A549 (cell line): ENCODE data around the gene AFF1. TPM values are rescaled to one million over a fixed set of nuclear protein-coding genes. Genes with fewer than 3 reads are reported as not detected.

Source experiments
- ATAC-seq, 2 experiments: fragments of 200-7000 bp in 1 of 2; fragments of >200 bp in 1 of 2; cut with Nextera tagmentation in 1 of 2; cut with Tn5 transposase in 1 of 2; 3 replicates each; pipeline versions ENCODE4 v1.8.0 to v1.9.1; 2018 to 2020; ENCODE audit warnings: mild to moderate bottlenecking in 1 of 2, moderate library complexity in 1 of 2
- CTCF ChIA-PET: fragments of 300-600 bp; sonication (Branson Sonifier 250); formaldehyde crosslinking; extraction: SDS; loops from one replicate; lab custom pipeline; 2021; ENCODE audit warnings: antibody characterized with exemption, inconsistent platforms; lab: Yijun Ruan, JAX
- POLR2A ChIA-PET: fragments of 350-600 bp; formaldehyde crosslinking; extraction: SDS; loops from one replicate; lab custom pipeline; 2021; ENCODE audit warnings: antibody characterized with exemption, inconsistent platforms; lab: Yijun Ruan, JAX
- DNase-seq, 2 experiments: peaks; one replicate each; pipeline versions ENCODE4 v3.0.0 to v3.0.0-alpha.2; 2011 to 2016; ENCODE audit warnings: low read depth in 1 of 2, low spot score in 1 of 2
- FAIRE-seq: peaks from 2 replicates; lab custom pipeline; 2011; peaks lifted over from hg19 to GRCh38; lab: Jason Lieb, UNC
- H3K27ac ChIP-seq, 2 experiments: fragments of >200 bp; sonication (Bioruptor Twin); formaldehyde crosslinking; 3 replicates each; pipeline ENCODE4 v1.5.1; 2016 to 2017
- H3K4me1 ChIP-seq: fragments of >200 bp; sonication (Bioruptor Twin); formaldehyde crosslinking; 3 replicates; pipeline ENCODE4 v1.6.1; 2016
- H3K4me2 ChIP-seq: fragments of >200 bp; sonication (Bioruptor Twin); formaldehyde crosslinking; 3 replicates; pipeline ENCODE4 v1.6.1; 2016
- H3K4me3 ChIP-seq: fragments of >200 bp; sonication (Bioruptor Twin); formaldehyde crosslinking; 3 replicates; pipeline ENCODE4 v1.5.1; 2016
- H3K9me3 ChIP-seq: fragments of >200 bp; sonication (Bioruptor Twin); formaldehyde crosslinking; 3 replicates; pipeline ENCODE4 v1.6.1; 2016
- CEBPB ChIP-seq, 2 experiments: fragments of >200 bp in 1 of 2; sonication (Bioruptor Twin) in 1 of 2; formaldehyde crosslinking in 1 of 2; IDR thresholded peaks; 2 replicates each; pipeline ENCODE4 v1.6.1; 2012 to 2016
- CHD4 ChIP-seq: fragments of 200-600 bp; sonication (generic); IDR thresholded peaks from 2 replicates; pipeline ENCODE4 v1.6.1; 2016; ENCODE audit warnings: antibody characterized with exemption, mild to moderate bottlenecking, borderline replicate concordance
- EHF ChIP-seq: fragments of 250-450 bp; sonication (Bioruptor Pico); IDR thresholded peaks from 2 replicates; pipeline ENCODE4 v1.5.0; 2020; ENCODE audit warnings: mild to moderate bottlenecking
- HDAC2 ChIP-seq: fragments of 200-600 bp; sonication (generic); IDR thresholded peaks from 2 replicates; pipeline ENCODE4 v1.6.1; 2016
- HEYL ChIP-seq: fragments of 250-450 bp; sonication (Bioruptor Pico); IDR thresholded peaks from 2 replicates; pipeline ENCODE4 v1.8.0; 2021; ENCODE audit warnings: mild to moderate bottlenecking, moderate library complexity
- HOXB13 ChIP-seq: fragments of 250-450 bp; sonication (Bioruptor Pico); IDR thresholded peaks from 2 replicates; pipeline ENCODE4 v1.5.0; 2020; ENCODE audit warnings: low read depth, mild to moderate bottlenecking, moderate library complexity
- HOXB5 ChIP-seq: fragments of 250-450 bp; sonication (Bioruptor Pico); IDR thresholded peaks from 2 replicates; pipeline ENCODE4 v1.5.0; 2020; ENCODE audit warnings: mild to moderate bottlenecking, moderate library complexity
- JUNB ChIP-seq: fragments of >200 bp; sonication (Bioruptor Twin); formaldehyde crosslinking; IDR thresholded peaks from 2 replicates; pipeline ENCODE4 v1.6.1; 2016
- KDM1A ChIP-seq: fragments of 200-600 bp; sonication (generic); IDR thresholded peaks from 2 replicates; pipeline ENCODE4 v1.6.1; 2016; ENCODE audit warnings: low read depth, mild to moderate bottlenecking
- MAFK ChIP-seq: fragments of 450-650 bp; IDR thresholded peaks from 2 replicates; pipeline ENCODE4 v1.6.1; 2014; ENCODE audit not compliant: partially characterized antibody
- MAX ChIP-seq: IDR thresholded peaks from 2 replicates; pipeline ENCODE4 v1.6.1; 2012
- NPAS2 ChIP-seq: fragments of 250-450 bp; sonication (Bioruptor Pico); IDR thresholded peaks from 2 replicates; pipeline ENCODE4 v1.8.0; 2022; ENCODE audit warnings: mild to moderate bottlenecking, moderate library complexity, borderline replicate concordance
- NR3C1 ChIP-seq: fragments of >200 bp; sonication (Bioruptor Twin); formaldehyde crosslinking; IDR thresholded peaks from 3 replicates; pipeline ENCODE4 v1.6.1; 2017
- PHF8 ChIP-seq: fragments of 200-600 bp; sonication (generic); IDR thresholded peaks from 2 replicates; pipeline ENCODE4 v1.6.1; 2016; ENCODE audit warnings: low read depth, mild to moderate bottlenecking, antibody characterized with exemption, moderate library complexity, borderline replicate concordance
- POLR2A ChIP-seq: IDR thresholded peaks from 2 replicates; pipeline ENCODE4 v1.6.1; 2012; ENCODE audit warnings: mild to moderate bottlenecking, low read length
- POLR2AphosphoS2 ChIP-seq: conservative IDR thresholded peaks from 2 replicates; pipeline ENCODE4 v1.6.1; 2012; ENCODE audit warnings: low read length, improper control_type of control experiment, inconsistent platforms
- RAD21 ChIP-seq, 2 experiments: fragments of >200 bp in 1 of 2; sonication (Bioruptor Twin) in 1 of 2; formaldehyde crosslinking in 1 of 2; IDR thresholded peaks in 1 of 2; conservative IDR thresholded peaks in 1 of 2; 2 replicates in 1 of 2; 3 replicates in 1 of 2; pipeline ENCODE4 v1.6.1; 2012 to 2018; ENCODE audit warnings: inconsistent platforms in 1 of 2
- RFX5 ChIP-seq: fragments of 450-650 bp; IDR thresholded peaks from 2 replicates; pipeline ENCODE4 v1.7.1; 2014; ENCODE audit warnings: antibody characterized with exemption, mild to moderate bottlenecking, moderate library complexity
- SREBF2 ChIP-seq: fragments of 450-650 bp; IDR thresholded peaks from 2 replicates; pipeline ENCODE4 v1.6.1; 2014; ENCODE audit warnings: mild to moderate bottlenecking, moderate library complexity
- ZFP36 ChIP-seq: fragments of 450-650 bp; IDR thresholded peaks from 2 replicates; pipeline ENCODE4 v1.6.1; 2014; ENCODE audit warnings: borderline replicate concordance; ENCODE audit not compliant: partially characterized antibody
- ZSCAN20 ChIP-seq: fragments of 250-450 bp; sonication (Bioruptor Pico); IDR thresholded peaks from 2 replicates; pipeline ENCODE4 v1.8.0; 2022; ENCODE audit warnings: mild to moderate bottlenecking, moderate library complexity
- WGBS: methylation state at CpG from one replicate; pipeline ENCODE4 v1.1.6; 2017; ENCODE audit errors: missing lambda C conversion rate; 5-methylcytosine and 5-hydroxymethylcytosine counted together
- polyA plus RNA-seq, 4 experiments: library from polyadenylated mRNA; depleted of rRNA in 3 of 4; stranded (reverse); fragments of >200 nt; fragmentation: RNase III in 1 of 4; extraction: RNeasy Plus Mini Kit Qiagen cat#74134 plus additional on column Dnase treatment in 1 of 4; gene quantifications; 2 replicates in 3 of 4; 3 replicates in 1 of 4; pipeline ENCODE4 v1.2.3, GENCODE V29; 2011 to 2017
- TF ChIP-seq, protein P1 (sequence below): fragments of >200 bp; sonication (Bioruptor Twin); formaldehyde crosslinking; IDR thresholded peaks from 3 replicates; pipeline ENCODE4 v1.6.1; 2016
- TF ChIP-seq, protein P2 (sequence below): IDR thresholded peaks from 2 replicates; pipeline ENCODE4 v1.6.1; 2012; ENCODE audit warnings: low read depth, borderline replicate concordance
- TF ChIP-seq, protein P3 (sequence below): fragments of 150-350 bp; IDR thresholded peaks from 2 replicates; pipeline ENCODE4 v1.6.1; 2014; ENCODE audit warnings: low read depth, mild to moderate bottlenecking, low read length
- TF ChIP-seq, protein P4 (sequence below): fragments of 250-450 bp; sonication (Bioruptor Pico); IDR thresholded peaks from 2 replicates; pipeline ENCODE4 v1.5.0; 2021; ENCODE audit warnings: mild to moderate bottlenecking, moderate library complexity, borderline replicate concordance
- TF ChIP-seq, protein P5 (sequence below): fragments of >200 bp; sonication (Bioruptor Twin); formaldehyde crosslinking; IDR thresholded peaks from 2 replicates; pipeline ENCODE4 v1.6.1; 2016

The AFF1 gene
- polyA plus RNA-seq, 2 of the 4 experiments (the other 2 are of a cell fraction) = 13.7 to 15.4 TPM

- Histone ChIP-seq H3K4me3 (no peak overlapping the region), H3K4me1 (peaks cover 43% of the 10 kb centered on the region), H3K27ac (no peak overlapping the region), H3K9me3 (no peaks in the 10 kb centered on the region), H3K4me2 (no peak overlapping the region)
- ATAC-seq (no peak), FAIRE-seq (no peak), DNase-seq (no peak)
- ChIA-PET POLR2A (interaction anchor here (1.0 kb wide), 1 partner anchor 56 kb away, joined by 4 read pairs; no protein-coding TSS in a partner anchor), CTCF (no interaction called here)
- WGBS = 65% methylated on average over 3 of the region's 3 CpGs
- TF ChIP-seq CEBPB (IDR thresholded peaks at IDR 0.05) = no peak
- TF ChIP-seq SREBF2 = no peak
- no peak for TF ChIP-seq HDAC2
- TF ChIP-seq POLR2A = no peak
- TF ChIP-seq EHF (CRISPR knock-in tag) = no peak
- no peak for TF ChIP-seq KDM1A
- no peak for TF ChIP-seq HOXB5 (CRISPR knock-in tag)
- TF ChIP-seq ZSCAN20 = no peak
- TF ChIP-seq ZFP36 = no peak
- TF ChIP-seq, protein P1, sequence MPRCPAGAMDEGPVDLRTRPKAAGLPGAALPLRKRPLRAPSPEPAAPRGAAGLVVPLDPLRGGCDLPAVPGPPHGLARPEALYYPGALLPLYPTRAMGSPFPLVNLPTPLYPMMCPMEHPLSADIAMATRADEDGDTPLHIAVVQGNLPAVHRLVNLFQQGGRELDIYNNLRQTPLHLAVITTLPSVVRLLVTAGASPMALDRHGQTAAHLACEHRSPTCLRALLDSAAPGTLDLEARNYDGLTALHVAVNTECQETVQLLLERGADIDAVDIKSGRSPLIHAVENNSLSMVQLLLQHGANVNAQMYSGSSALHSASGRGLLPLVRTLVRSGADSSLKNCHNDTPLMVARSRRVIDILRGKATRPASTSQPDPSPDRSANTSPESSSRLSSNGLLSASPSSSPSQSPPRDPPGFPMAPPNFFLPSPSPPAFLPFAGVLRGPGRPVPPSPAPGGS = no peak
- no peak for TF ChIP-seq HEYL
- TF ChIP-seq PHF8 = no peak
- TF ChIP-seq RFX5 = no peak
- TF ChIP-seq RAD21 (conservative IDR thresholded peaks at IDR 0.05 in 1 of 2, IDR thresholded peaks at IDR 0.05 in 1 of 2) = no peak
Observed at GRCh38 chr4:87074121-87074488, 139.3 kb downstream of the AFF1 start.

DNA sequence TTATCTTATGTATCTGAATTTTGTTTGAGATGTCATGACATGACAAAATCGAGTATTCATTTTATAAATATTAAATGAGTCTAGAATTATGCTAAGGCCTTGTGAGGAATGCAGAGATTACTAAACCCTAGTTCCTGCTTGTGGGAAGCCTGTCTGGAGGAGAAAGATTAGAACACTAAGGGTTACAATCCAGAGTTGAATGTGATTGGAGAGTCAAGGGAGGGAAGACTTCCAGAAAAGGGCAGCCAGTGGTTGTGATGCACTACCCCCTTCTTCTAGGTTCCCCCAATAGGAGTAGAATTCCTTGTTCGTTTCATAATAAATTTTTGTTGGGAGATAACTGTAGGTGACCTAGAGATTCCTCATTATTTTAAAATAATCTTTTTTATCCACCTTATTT lies 141.1 kb downstream of the AFF1 start:
- no peak for ATAC-seq

DNA sequence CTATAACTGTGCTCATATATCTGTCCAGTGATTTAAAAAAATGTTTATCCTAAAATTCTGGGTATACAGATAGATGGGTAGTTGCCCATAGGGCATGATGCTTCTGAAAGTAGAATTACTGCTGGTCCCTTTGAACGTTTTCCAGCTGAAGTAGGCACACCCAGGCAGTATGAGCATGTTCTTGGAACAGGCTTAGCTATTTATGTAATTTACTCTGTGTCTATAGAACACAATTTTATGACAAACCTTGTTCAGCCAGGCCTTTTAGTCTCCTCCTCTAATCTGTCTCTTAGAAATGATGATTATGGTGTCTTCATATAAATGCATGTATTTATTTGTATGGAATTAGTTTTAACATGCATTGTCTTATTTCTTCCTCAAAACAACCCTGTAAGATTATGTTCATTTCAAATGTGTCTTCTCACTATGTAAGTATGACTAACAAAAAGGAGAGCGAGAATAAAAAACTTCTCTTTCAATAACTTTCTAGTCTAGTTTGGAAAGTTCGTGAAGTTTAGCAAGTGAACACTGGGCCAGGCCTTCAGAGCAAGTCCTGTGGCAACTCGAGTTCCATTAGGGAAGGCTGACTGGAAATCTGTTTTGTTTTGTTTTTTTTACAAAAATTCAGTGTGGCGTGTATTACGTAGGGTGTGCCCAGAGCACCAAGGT lies 142.0 kb downstream of the AFF1 start:
- H3K4me2 ChIP-seq = no peak overlapping the region
- POLR2A ChIA-PET = no interaction called here
- no peak for ATAC-seq
- H3K9me3 ChIP-seq = no peaks in the 10 kb centered on the region
- CTCF ChIA-PET = no interaction called here
- DNase-seq = no peak
- peaks cover 33% of the 10 kb centered on the region; the same call in 2 of the 3 replicates for H3K4me1 ChIP-seq
- no peak overlapping the region for H3K27ac ChIP-seq
- no peak for FAIRE-seq
- no peak overlapping the region for H3K4me3 ChIP-seq
- WGBS = 84% methylated on average over 6 of the region's 6 CpGs
- TF ChIP-seq, protein P2, sequence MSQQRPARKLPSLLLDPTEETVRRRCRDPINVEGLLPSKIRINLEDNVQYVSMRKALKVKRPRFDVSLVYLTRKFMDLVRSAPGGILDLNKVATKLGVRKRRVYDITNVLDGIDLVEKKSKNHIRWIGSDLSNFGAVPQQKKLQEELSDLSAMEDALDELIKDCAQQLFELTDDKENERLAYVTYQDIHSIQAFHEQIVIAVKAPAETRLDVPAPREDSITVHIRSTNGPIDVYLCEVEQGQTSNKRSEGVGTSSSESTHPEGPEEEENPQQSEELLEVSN = no peak
- TF ChIP-seq NPAS2 (CRISPR knock-in tag) (no peak), NR3C1 (no peak), ZSCAN20 (no peak), MAFK (no peak), HEYL (no peak), HDAC2 (no peak), JUNB (no peak), MAX (no peak), RAD21 (conservative IDR thresholded peaks at IDR 0.05 in 1 of 2, IDR thresholded peaks at IDR 0.05 in 1 of 2) (no peak), HOXB13 (CRISPR knock-in tag) (no peak), EHF (CRISPR knock-in tag) (no peak), CHD4 (no peak)
- TF ChIP-seq, protein P1 = no peak
- TF ChIP-seq, protein P3, sequence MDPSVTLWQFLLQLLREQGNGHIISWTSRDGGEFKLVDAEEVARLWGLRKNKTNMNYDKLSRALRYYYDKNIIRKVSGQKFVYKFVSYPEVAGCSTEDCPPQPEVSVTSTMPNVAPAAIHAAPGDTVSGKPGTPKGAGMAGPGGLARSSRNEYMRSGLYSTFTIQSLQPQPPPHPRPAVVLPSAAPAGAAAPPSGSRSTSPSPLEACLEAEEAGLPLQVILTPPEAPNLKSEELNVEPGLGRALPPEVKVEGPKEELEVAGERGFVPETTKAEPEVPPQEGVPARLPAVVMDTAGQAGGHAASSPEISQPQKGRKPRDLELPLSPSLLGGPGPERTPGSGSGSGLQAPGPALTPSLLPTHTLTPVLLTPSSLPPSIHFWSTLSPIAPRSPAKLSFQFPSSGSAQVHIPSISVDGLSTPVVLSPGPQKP = no peak

More for the DNA sequence above, 141.1 kb downstream of the AFF1 start:
- FAIRE-seq = no peak
- H3K27ac ChIP-seq = no peak overlapping the region
- H3K4me1 ChIP-seq = peaks cover 41% of the 10 kb centered on the region
- H3K9me3 ChIP-seq = no peaks in the 10 kb centered on the region
- DNase-seq = no peak
- CTCF ChIA-PET = no interaction called here
- TF ChIP-seq, protein P4, sequence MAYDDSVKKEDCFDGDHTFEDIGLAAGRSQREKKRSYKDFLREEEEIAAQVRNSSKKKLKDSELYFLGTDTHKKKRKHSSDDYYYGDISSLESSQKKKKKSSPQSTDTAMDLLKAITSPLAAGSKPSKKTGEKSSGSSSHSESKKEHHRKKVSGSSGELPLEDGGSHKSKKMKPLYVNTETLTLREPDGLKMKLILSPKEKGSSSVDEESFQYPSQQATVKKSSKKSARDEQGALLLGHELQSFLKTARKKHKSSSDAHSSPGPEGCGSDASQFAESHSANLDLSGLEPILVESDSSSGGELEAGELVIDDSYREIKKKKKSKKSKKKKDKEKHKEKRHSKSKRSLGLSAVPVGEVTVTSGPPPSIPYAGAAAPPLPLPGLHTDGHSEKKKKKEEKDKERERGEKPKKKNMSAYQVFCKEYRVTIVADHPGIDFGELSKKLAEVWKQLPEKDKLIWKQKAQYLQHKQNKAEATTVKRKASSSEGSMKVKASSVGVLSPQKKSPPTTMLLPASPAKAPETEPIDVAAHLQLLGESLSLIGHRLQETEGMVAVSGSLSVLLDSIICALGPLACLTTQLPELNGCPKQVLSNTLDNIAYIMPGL (CRISPR knock-in tag) = no peak
- TF ChIP-seq, protein P5, sequence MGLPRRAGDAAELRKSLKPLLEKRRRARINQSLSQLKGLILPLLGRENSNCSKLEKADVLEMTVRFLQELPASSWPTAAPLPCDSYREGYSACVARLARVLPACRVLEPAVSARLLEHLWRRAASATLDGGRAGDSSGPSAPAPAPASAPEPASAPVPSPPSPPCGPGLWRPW = no peak
- TF ChIP-seq NPAS2 (CRISPR knock-in tag) = no peak
- TF ChIP-seq RFX5 = no peak
- no peak for TF ChIP-seq POLR2AphosphoS2
- no peak for TF ChIP-seq EHF (CRISPR knock-in tag)
- no peak overlapping the region for H3K4me3 ChIP-seq
- WGBS = 69% methylated on average over 2 of the region's 2 CpGs
- POLR2A ChIA-PET = no interaction called here
- no peak overlapping the region for H3K4me2 ChIP-seq
